ENCODE measurements around the gene KL. TPM values are rescaled to one million over a fixed set of nuclear protein-coding genes. Genes with fewer than 3 reads are reported as not detected.

Gene KL
- total RNA-seq, 1 experiment from 2014 or later, result 0.52 TPM

- no peak for TF ChIP-seq CTCF (IDR thresholded peaks at IDR 0.05; ENCODE audit: unreplicated experiment)
- no peak overlapping the region for H3K27ac Mint-ChIP-seq (ENCODE audit: unreplicated experiment)
- CTCF ChIA-PET, result no interaction called here
- peaks cover 14% of the 10 kb centered on the region for H3K27me3 Mint-ChIP-seq (ENCODE audit: unreplicated experiment)
- no peak overlapping the region for H3K4me3 Mint-ChIP-seq (ENCODE audit: low read depth, unreplicated experiment)
- BruUV-seq (replicated peaks), result no TSS peak
- H3K9me3 Mint-ChIP-seq (ENCODE audit: low read depth, unreplicated experiment), result peaks cover 2% of the 10 kb centered on the region
- no peaks in the 10 kb centered on the region for H3K36me3 Mint-ChIP-seq (ENCODE audit: insufficient read depth, unreplicated experiment)
- no peak for DNase-seq
- H3K4me1 Mint-ChIP-seq (ENCODE audit: low read depth, unreplicated experiment), result no peaks in the 10 kb centered on the region
- intact Hi-C loops (cut with micrococcal nuclease; ENCODE audit: unreplicated experiment), result no loop called here
Measured at GRCh38 chr13:33079960-33080359, 63.7 kb downstream of the KL start.

GRCh38 chr13:33080972-33081590, 64.9 kb downstream of the KL start:
- H3K27me3 Mint-ChIP-seq (ENCODE audit: unreplicated experiment), result peaks cover 20% of the 10 kb centered on the region
- no peak overlapping the region for H3K4me3 Mint-ChIP-seq (ENCODE audit: low read depth, unreplicated experiment)
- H3K36me3 Mint-ChIP-seq (ENCODE audit: insufficient read depth, unreplicated experiment), result no peaks in the 10 kb centered on the region
- TF ChIP-seq CTCF (IDR thresholded peaks at IDR 0.05; ENCODE audit: unreplicated experiment), result no peak
- no peak overlapping the region for H3K27ac Mint-ChIP-seq (ENCODE audit: unreplicated experiment)
- peaks cover 2% of the 10 kb centered on the region for H3K9me3 Mint-ChIP-seq (ENCODE audit: low read depth, unreplicated experiment)
- intact Hi-C loops (cut with micrococcal nuclease; ENCODE audit: unreplicated experiment), result no loop called here
- H3K4me1 Mint-ChIP-seq (ENCODE audit: low read depth, unreplicated experiment), result no peaks in the 10 kb centered on the region
- no TSS peak for BruUV-seq (replicated peaks)
- CTCF ChIA-PET, result no interaction called here
- DNase-seq, result no peak

GRCh38 chr13:33081666-33082065, 65.4 kb downstream of the KL start:
- Mint-ChIP-seq H3K27ac (ENCODE audit: unreplicated experiment) (no peak overlapping the region), H3K36me3 (ENCODE audit: insufficient read depth, unreplicated experiment) (no peaks in the 10 kb centered on the region), H3K9me3 (ENCODE audit: low read depth, unreplicated experiment) (peaks cover 2% of the 10 kb centered on the region), H3K4me1 (ENCODE audit: low read depth, unreplicated experiment) (no peaks in the 10 kb centered on the region), H3K4me3 (ENCODE audit: low read depth, unreplicated experiment) (no peak overlapping the region), H3K27me3 (ENCODE audit: unreplicated experiment) (peaks cover 20% of the 10 kb centered on the region)
- no peak for TF ChIP-seq CTCF (IDR thresholded peaks at IDR 0.05; ENCODE audit: unreplicated experiment)
- no peak for DNase-seq
- CTCF ChIA-PET, result no interaction called here
- intact Hi-C loops (cut with micrococcal nuclease; ENCODE audit: unreplicated experiment), result no loop called here
- BruUV-seq (replicated peaks), result no TSS peak

GRCh38 chr13:33083054-33083453, 66.8 kb downstream of the KL start:
- BruUV-seq (replicated peaks), result no TSS peak
- intact Hi-C loops (cut with micrococcal nuclease; ENCODE audit: unreplicated experiment), result no loop called here
- H3K27ac Mint-ChIP-seq (ENCODE audit: unreplicated experiment), result no peak overlapping the region
- H3K27me3 Mint-ChIP-seq (ENCODE audit: unreplicated experiment), result peaks cover 20% of the 10 kb centered on the region
- H3K4me1 Mint-ChIP-seq (ENCODE audit: low read depth, unreplicated experiment), result no peaks in the 10 kb centered on the region
- CTCF ChIA-PET, result no interaction called here
- no peak overlapping the region for H3K4me3 Mint-ChIP-seq (ENCODE audit: low read depth, unreplicated experiment)
- DNase-seq, result no peak
- no peaks in the 10 kb centered on the region for H3K36me3 Mint-ChIP-seq (ENCODE audit: insufficient read depth, unreplicated experiment)
- TF ChIP-seq CTCF (IDR thresholded peaks at IDR 0.05; ENCODE audit: unreplicated experiment), result no peak
- peaks cover 2% of the 10 kb centered on the region for H3K9me3 Mint-ChIP-seq (ENCODE audit: low read depth, unreplicated experiment)
